GM19351 (cell line): ENCODE data around the gene SPTBN4.
"Not testable (repeated sequence)": the region's sequence is repeated elsewhere in the genome, so short reads cannot be mapped to it uniquely, and the experiment has no call there.

Source experiments
- ATAC-seq: cut with Tn5 transposase; IDR thresholded peaks from one replicate; pipeline ENCODE4 v1.9.1; 2021; ENCODE audit warnings: mild to moderate bottlenecking, moderate library complexity; ENCODE audit not compliant: unreplicated experiment

Gene SPTBN4

GRCh38 chr19:40502647-40503319 lies 36.0 kb downstream of the SPTBN4 start:
- no peak for ATAC-seq

DNA sequence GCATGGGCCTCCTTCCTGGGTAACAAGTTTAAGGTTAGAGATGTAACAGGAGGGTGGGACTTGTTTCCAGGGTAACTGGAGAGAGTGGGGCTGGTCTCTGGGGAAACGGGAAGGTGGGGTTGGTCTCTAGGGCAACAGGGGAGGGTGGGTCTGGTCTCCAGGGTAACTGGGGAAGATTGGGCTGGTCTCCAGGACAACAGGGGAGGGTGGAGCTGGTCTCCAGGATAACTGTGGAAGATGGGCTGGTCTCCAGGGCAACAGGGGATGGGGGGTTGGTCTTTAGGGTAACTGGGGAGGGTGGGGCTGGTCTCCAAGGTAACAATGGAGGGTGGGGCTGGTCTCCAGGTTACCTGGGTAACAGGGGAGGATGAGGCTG lies 36.5 kb downstream of the SPTBN4 start:
- ATAC-seq = no peak

DNA sequence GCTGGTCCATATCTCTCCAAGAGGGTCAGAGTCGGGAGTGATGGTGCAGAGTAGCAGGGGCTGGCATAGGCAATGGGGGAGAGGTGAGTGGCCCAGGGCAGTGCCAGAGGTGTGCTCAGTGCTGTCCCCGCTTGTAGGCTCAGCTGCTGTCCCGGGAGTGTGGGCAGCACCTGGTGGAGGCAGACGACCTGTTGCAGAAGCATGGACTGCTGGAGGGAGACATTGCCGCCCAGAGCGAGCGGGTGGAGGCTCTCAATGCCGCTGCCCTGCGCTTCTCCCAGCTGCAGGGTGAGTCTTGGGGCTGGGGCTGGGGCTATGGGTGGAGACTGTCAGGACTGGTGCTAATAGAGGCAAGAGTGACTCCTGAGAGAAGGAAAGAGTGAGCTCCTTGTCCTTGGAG lies 39.3 kb downstream of the SPTBN4 start:
- ATAC-seq = no peak

DNA sequence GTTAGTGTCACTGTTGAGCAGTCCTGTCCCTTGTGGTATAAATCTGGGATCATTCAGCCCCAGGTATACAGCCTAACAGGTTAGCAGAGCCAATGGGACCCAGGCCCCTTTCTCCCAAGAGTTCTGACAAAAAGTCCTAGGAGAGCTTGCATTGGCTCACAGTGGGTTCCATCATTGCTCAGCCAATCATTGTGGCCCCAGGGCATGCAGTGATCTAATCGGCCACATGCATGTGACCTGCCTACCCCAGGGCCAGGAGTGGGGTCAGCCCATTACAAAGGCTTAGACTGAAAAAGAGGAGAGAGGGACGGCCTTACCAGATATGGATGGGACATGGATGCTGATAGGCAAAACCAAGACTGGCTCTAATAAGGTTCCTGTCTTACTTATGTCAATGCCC lies 41.1 kb downstream of the SPTBN4 start:
- no peak for ATAC-seq

- no peak for ATAC-seq
Observed at GRCh38 chr19:40508739-40509260, 42.0 kb downstream of the SPTBN4 start.

- no peak for ATAC-seq
Observed at GRCh38 chr19:40510526-40511115, 43.8 kb downstream of the SPTBN4 start.

- no peak for ATAC-seq
Observed at GRCh38 chr19:40511487-40511886, 44.7 kb downstream of the SPTBN4 start.

GRCh38 chr19:40512110-40512472 lies 45.3 kb downstream of the SPTBN4 start:
- ATAC-seq = no peak

DNA sequence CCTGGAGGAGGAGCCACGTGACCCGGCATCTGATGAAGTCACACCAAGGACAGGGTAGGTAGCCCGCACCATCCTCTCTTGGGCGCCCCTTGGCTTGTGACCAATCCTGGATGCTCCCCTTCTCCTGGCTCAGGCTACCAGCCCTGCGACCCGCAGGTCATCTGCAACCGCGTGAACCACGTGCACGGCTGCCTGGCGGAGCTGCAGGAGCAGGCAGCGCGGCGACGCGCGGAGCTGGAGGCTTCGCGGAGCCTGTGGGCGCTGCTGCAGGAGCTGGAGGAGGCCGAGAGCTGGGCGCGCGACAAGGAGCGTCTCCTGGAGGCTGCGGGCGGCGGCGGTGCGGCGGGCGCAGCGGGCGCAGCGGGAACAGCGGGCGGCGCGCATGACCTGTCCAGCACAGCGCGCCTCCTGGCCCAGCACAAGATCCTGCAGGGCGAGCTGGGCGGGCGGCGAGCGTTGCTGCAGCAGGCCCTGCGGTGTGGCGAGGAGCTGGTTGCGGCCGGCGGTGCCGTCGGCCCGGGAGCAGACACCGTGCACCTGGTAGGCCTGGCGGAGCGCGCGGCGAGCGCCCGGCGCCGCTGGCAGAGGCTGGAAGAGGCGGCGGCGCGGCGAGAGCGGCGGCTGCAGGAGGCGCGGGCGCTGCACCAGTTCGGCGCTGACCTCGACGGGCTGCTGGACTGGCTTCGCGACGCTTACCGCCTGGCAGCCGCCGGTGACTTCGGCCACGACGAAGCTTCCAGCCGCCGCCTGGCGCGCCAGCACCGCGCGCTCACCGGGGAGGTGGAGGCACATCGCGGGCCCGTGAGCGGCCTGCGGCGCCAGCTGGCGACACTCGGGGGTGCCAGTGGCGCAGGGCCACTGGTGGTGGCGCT lies 45.9 kb downstream of the SPTBN4 start:
- no peak for ATAC-seq

DNA sequence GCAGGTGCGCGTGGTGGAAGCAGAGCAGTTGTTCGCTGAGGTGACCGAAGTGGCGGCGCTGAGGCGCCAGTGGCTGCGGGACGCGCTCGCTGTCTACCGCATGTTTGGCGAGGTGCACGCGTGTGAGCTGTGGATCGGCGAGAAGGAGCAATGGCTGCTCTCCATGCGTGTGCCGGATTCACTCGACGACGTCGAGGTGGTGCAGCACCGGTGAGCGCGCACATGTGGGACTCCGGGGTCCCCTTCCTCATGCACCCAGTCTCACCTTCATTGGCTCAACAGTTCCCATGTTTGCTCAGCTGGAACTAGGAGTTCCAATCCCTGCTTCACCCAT lies 46.5 kb downstream of the SPTBN4 start:
- no peak for ATAC-seq

DNA sequence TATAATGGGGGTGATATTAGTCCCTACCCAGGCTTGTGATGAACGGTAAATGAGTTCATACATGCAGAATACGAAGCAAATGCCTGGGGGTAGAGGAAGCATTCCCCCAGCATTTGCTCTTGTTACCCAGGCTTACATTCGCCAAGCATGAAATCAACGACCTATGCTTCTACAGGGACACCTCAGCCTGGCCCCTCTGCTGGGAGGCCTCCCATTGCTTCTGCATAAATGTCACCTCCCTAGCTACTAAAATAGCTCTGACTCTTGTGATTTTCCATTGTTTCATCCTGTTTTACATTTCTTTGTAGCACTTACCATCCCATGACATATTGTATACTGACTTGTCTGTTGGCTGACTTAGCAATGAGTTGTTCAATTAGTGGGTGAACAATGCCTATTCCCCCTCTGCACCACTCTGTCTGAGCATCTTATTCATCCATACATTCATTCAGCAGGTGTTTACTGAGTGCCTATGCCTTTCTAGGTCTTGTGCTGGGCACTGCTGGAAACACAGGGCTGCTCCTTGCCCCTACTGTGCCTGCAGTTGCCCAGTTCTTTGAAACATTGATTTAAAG lies 47.0 kb downstream of the SPTBN4 start:
- no peak for ATAC-seq

GRCh38 chr19:40517248-40517647 lies 50.4 kb downstream of the SPTBN4 start:
- ATAC-seq = no peak

- no peak for ATAC-seq
Observed at GRCh38 chr19:40519352-40520322, 52.8 kb downstream of the SPTBN4 start.

DNA sequence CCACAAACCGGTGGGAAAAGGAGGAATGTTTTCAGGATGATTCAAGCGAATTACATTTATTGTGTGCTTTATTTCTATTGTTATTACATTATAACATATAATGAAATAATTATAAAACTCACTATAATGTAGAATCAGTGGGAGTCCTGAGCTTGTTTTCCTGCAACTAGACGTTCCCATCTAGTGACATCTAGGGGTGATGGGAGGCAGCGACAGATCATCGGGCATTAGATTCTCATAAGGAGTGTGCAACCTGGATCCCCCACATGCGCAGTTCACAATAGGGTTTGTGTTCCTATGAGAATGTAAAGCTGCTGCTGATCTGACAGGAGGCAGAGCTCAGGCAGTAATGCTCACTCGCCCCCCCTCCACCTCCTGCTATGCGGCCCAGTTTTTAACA lies 54.5 kb downstream of the SPTBN4 start:
- ATAC-seq = no peak

- ATAC-seq = not testable (repeated sequence)
Observed at GRCh38 chr19:40521900-40522299, 55.1 kb downstream of the SPTBN4 start.

GRCh38 chr19:40523322-40524047 lies 56.7 kb downstream of the SPTBN4 start:
- ATAC-seq = no peak

DNA sequence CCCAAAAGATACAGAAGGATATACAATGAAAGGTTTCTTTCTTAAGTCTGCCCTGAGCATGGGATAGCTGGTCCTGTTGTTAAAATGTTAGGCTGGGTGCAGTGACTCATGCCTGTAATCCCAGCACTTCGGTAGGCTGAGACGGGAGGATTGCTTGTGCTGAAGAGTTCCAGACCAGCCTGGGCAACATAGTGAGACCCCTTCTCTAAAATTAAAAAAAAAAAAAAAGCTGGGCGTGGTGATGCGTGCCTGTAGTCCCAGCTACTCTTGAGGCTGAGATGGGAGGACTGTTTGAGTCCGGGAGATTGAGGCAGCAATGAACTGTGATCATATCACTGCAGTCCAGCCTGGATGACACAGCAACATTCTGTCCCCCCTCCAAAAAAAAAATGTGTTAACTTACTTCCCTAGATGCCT lies 57.3 kb downstream of the SPTBN4 start:
- no peak for ATAC-seq

GRCh38 chr19:40524655-40525054 lies 57.9 kb downstream of the SPTBN4 start:
- no peak for ATAC-seq

GRCh38 chr19:40525234-40526051 lies 58.6 kb downstream of the SPTBN4 start:
- ATAC-seq = no peak
